ENCODE data around the gene UFD1.

GRCh38 chr22:19490628-19491230, 11.7 kb upstream of the UFD1 start:
- TF ChIP-seq POLR2A (IDR thresholded peaks at IDR 0.05) = no peak
- TF ChIP-seq, protein P1, sequence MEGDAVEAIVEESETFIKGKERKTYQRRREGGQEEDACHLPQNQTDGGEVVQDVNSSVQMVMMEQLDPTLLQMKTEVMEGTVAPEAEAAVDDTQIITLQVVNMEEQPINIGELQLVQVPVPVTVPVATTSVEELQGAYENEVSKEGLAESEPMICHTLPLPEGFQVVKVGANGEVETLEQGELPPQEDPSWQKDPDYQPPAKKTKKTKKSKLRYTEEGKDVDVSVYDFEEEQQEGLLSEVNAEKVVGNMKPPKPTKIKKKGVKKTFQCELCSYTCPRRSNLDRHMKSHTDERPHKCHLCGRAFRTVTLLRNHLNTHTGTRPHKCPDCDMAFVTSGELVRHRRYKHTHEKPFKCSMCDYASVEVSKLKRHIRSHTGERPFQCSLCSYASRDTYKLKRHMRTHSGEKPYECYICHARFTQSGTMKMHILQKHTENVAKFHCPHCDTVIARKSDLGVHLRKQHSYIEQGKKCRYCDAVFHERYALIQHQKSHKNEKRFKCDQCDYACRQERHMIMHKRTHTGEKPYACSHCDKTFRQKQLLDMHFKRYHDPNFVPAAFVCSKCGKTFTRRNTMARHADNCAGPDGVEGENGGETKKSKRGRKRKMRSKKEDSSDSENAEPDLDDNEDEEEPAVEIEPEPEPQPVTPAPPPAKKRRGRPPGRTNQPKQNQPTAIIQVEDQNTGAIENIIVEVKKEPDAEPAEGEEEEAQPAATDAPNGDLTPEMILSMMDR (IDR thresholded peaks at IDR 0.05) = no peak
